RWPE2 (cell line): ENCODE data around the gene OAS1.

Source experiments
- ATAC-seq: fragments of 200-7000 bp; cut with Tn5 transposase; 3 replicates; pipeline ENCODE4 v1.9.1; 2021; ENCODE audit warnings: low read depth
- DNase-seq: peaks from one replicate; pipeline ENCODE4 v3.0.0-alpha.2; 2020; ENCODE audit warnings: low spot score
- H3K27ac ChIP-seq: fragments of 450-650 bp; 2 replicates; pipeline ENCODE4 v1.5.1; 2017; ENCODE audit warnings: mild to moderate bottlenecking; ENCODE audit not compliant: poor library complexity, severe bottlenecking
- H3K27me3 ChIP-seq: fragments of 250-450 bp; sonication (Bioruptor Pico); 2 replicates; pipeline ENCODE4 v1.5.1; 2021; ENCODE audit warnings: mild to moderate bottlenecking, moderate library complexity; ENCODE audit not compliant: insufficient read depth, poor library complexity, severe bottlenecking
- H3K36me3 ChIP-seq: fragments of 250-450 bp; sonication (Bioruptor Pico); 2 replicates; pipeline ENCODE4 v1.5.1; 2020; ENCODE audit warnings: low read depth, mild to moderate bottlenecking, moderate library complexity
- H3K4me1 ChIP-seq: fragments of 250-450 bp; sonication (Bioruptor Pico); 2 replicates; pipeline ENCODE4 v1.5.1; 2021; ENCODE audit warnings: mild to moderate bottlenecking, moderate library complexity; ENCODE audit not compliant: insufficient read depth, poor library complexity, severe bottlenecking
- H3K4me3 ChIP-seq: fragments of 250-450 bp; sonication (Bioruptor Pico); 2 replicates; pipeline ENCODE4 v1.5.1; 2021; ENCODE audit warnings: mild to moderate bottlenecking, moderate library complexity; ENCODE audit not compliant: severe bottlenecking
- H3K9me3 ChIP-seq: fragments of 250-450 bp; sonication (Bioruptor Pico); 2 replicates; pipeline ENCODE4 v1.5.1; 2021; ENCODE audit warnings: mild to moderate bottlenecking, moderate library complexity; ENCODE audit not compliant: severe bottlenecking
- CTCF ChIP-seq: fragments of 450-650 bp; IDR thresholded peaks from one replicate; pipeline ENCODE4 v1.5.1; 2017; ENCODE audit warnings: mild to moderate bottlenecking, moderate library complexity; ENCODE audit not compliant: poor library complexity, severe bottlenecking

OAS1 gene

GRCh38 chr12:112905451-112906089, 1.2 kb upstream of the OAS1 start:
- H3K9me3 ChIP-seq = no peaks in the 10 kb centered on the region
- no peak for DNase-seq
- no peaks in the 10 kb centered on the region for H3K36me3 ChIP-seq
- TF ChIP-seq CTCF = no peak
- ATAC-seq = no peak
- peak overlapping the region; percentile 30 for H3K27ac ChIP-seq
- no peak overlapping the region for H3K4me3 ChIP-seq
- H3K27me3 ChIP-seq = no peaks in the 10 kb centered on the region
- H3K4me1 ChIP-seq = peaks cover 27% of the 10 kb centered on the region

GRCh38 chr12:112907415-112908157, 824 bp downstream of the OAS1 start:
- Histone ChIP-seq H3K4me3 (no peak overlapping the region), H3K27me3 (no peaks in the 10 kb centered on the region), H3K4me1 (peaks cover 27% of the 10 kb centered on the region), H3K27ac (peak overlapping the region; percentile 23), H3K9me3 (no peaks in the 10 kb centered on the region), H3K36me3 (no peaks in the 10 kb centered on the region)
- TF ChIP-seq CTCF = no peak
- ATAC-seq = no peak
- DNase-seq = no peak

GRCh38 chr12:112908548-112908947, 1.8 kb downstream of the OAS1 start:
- H3K4me3 ChIP-seq = no peak overlapping the region
- TF ChIP-seq CTCF = no peak
- H3K27ac ChIP-seq = no peak overlapping the region

GRCh38 chr12:112909693-112910092, 2.9 kb downstream of the OAS1 start:
- Histone ChIP-seq H3K27ac (no peak overlapping the region), H3K27me3 (no peaks in the 10 kb centered on the region), H3K36me3 (0 out of 2 replicates have a peak, but pooled peaks cover 4% of the 10 kb centered on the region), H3K4me1 (peaks cover 20% of the 10 kb centered on the region), H3K4me3 (no peak overlapping the region), H3K9me3 (peaks cover 9% of the 10 kb centered on the region)
- TF ChIP-seq CTCF = no peak
- no peak for DNase-seq
- no peak for ATAC-seq

More at GRCh38 chr12:112908548-112908947, 1.8 kb downstream of the OAS1 start:
- no peak for ATAC-seq
- 0 out of 2 replicates have a peak, but pooled peaks cover 2% of the 10 kb centered on the region for H3K36me3 ChIP-seq
- H3K9me3 ChIP-seq = peaks cover 6% of the 10 kb centered on the region
- no peaks in the 10 kb centered on the region for H3K27me3 ChIP-seq
- DNase-seq = no peak
- H3K4me1 ChIP-seq = peaks cover 25% of the 10 kb centered on the region
